ENCODE data around the gene B4GALT5.

Gene B4GALT5

DNA sequence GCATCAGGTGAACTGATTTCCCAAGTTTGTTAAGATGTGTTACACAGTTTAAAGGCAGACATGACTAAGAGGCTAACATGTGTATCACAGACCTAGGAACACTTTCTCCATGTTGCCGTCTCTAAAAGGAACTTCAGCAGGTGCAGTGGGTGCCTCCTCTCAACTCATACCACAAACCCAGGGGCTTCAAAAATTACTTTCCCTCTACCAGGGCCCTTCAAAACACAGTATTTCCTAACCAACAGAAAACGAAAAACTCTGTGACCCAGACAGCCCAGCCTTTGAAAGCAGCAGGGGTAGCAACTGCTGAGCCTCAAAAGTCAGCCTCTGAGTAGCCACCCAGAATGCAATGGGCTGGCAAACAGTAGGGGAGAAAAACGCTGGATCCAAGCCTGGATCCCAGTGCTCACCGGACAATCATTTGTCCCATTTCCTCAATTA lies 28.5 kb downstream of the B4GALT5 start:
- H3K4me3 ChIP-seq (ENCODE audit: low read length, poor library complexity, severe bottlenecking): no peak overlapping the region
- H2AFZ ChIP-seq (ENCODE audit: low read length): no peak overlapping the region
- H3K4me2 ChIP-seq (ENCODE audit: low read depth, low read length, poor library complexity, severe bottlenecking): no peak overlapping the region
- H3K4me1 ChIP-seq (ENCODE audit: insufficient read depth, low read length, poor library complexity, severe bottlenecking): peaks cover 13% of the 10 kb centered on the region
- TF ChIP-seq, protein P1, sequence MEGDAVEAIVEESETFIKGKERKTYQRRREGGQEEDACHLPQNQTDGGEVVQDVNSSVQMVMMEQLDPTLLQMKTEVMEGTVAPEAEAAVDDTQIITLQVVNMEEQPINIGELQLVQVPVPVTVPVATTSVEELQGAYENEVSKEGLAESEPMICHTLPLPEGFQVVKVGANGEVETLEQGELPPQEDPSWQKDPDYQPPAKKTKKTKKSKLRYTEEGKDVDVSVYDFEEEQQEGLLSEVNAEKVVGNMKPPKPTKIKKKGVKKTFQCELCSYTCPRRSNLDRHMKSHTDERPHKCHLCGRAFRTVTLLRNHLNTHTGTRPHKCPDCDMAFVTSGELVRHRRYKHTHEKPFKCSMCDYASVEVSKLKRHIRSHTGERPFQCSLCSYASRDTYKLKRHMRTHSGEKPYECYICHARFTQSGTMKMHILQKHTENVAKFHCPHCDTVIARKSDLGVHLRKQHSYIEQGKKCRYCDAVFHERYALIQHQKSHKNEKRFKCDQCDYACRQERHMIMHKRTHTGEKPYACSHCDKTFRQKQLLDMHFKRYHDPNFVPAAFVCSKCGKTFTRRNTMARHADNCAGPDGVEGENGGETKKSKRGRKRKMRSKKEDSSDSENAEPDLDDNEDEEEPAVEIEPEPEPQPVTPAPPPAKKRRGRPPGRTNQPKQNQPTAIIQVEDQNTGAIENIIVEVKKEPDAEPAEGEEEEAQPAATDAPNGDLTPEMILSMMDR (conservative IDR thresholded peaks at IDR 0.05; ENCODE audit: low read length): no peak
- TF ChIP-seq EZH2phosphoT487 (IDR thresholded peaks at IDR 0.05; ENCODE audit: borderline replicate concordance): no peak
- H3K36me3 ChIP-seq (ENCODE audit: insufficient read depth, low read length): no peaks in the 10 kb centered on the region
- peaks cover 11% of the 10 kb centered on the region for H4K20me1 ChIP-seq (ENCODE audit: insufficient read depth, low read length, poor library complexity, severe bottlenecking)
- no peak overlapping the region for H3K9ac ChIP-seq (ENCODE audit: low read depth, low read length, poor library complexity, severe bottlenecking)
- H3K27me3 ChIP-seq (ENCODE audit: insufficient read depth, low read length, poor library complexity, severe bottlenecking): no peaks in the 10 kb centered on the region
- no peaks in the 10 kb centered on the region for H3K9me2 ChIP-seq (replicated peaks; ENCODE audit: low read depth, low read length)
- no peaks in the 10 kb centered on the region for H3K9me3 ChIP-seq (ENCODE audit: insufficient read depth, low read depth, low read length)
- H3F3A ChIP-seq (ENCODE audit: low read depth): no peaks in the 10 kb centered on the region
- H3K79me2 ChIP-seq (ENCODE audit: insufficient read depth, low read length): peaks cover 60% of the 10 kb centered on the region

DNA sequence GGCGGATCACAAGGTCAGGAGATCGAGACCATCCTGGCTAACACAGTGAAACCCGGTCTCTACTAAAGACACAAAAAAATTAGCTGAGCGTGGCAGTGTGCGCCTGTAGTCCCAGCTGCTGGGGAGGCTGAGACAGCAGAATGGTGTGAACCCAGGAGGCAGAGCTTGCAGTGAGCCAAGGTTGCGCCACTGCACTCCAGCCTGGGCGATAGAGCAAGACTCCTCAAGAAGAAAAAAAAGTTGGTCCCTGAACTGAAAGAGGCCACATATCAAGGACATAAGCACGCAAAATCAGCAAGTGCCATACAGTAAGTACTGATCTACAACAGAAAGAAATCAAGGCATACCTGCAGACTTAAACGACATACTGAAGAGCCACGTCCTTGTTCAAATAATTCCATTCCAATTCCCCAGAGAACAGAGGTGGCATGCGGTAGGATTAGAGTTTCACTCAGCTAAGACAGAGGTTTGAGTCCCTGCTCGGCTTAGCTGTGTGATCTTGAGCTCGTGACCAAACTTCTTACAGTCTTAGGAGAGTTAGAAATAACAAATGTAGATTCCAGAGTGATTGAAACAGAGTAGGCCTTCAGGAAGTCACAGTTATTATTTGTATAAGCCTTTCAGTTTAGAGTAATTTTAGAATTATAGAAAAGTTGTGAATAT lies 29.2 kb downstream of the B4GALT5 start:
- Histone ChIP-seq H3K4me1 (ENCODE audit: insufficient read depth, low read length, poor library complexity, severe bottlenecking) (peaks cover 13% of the 10 kb centered on the region), H3K27me3 (ENCODE audit: insufficient read depth, low read length, poor library complexity, severe bottlenecking) (no peaks in the 10 kb centered on the region), H3K4me2 (ENCODE audit: low read depth, low read length, poor library complexity, severe bottlenecking) (no peak overlapping the region), H3K9me2 (replicated peaks; ENCODE audit: low read depth, low read length) (no peaks in the 10 kb centered on the region), H4K20me1 (ENCODE audit: insufficient read depth, low read length, poor library complexity, severe bottlenecking) (peaks cover 14% of the 10 kb centered on the region), H3K9ac (ENCODE audit: low read depth, low read length, poor library complexity, severe bottlenecking) (no peak overlapping the region), H3K36me3 (ENCODE audit: insufficient read depth, low read length) (no peaks in the 10 kb centered on the region), H3F3A (ENCODE audit: low read depth) (no peaks in the 10 kb centered on the region), H3K9me3 (ENCODE audit: insufficient read depth, low read depth, low read length) (no peaks in the 10 kb centered on the region), H2AFZ (ENCODE audit: low read length) (no peak overlapping the region), H3K79me2 (ENCODE audit: insufficient read depth, low read length) (peaks cover 60% of the 10 kb centered on the region), H3K4me3 (ENCODE audit: low read length, poor library complexity, severe bottlenecking) (no peak overlapping the region)
- TF ChIP-seq, protein P1 (conservative IDR thresholded peaks at IDR 0.05; ENCODE audit: low read length): no peak

DNA sequence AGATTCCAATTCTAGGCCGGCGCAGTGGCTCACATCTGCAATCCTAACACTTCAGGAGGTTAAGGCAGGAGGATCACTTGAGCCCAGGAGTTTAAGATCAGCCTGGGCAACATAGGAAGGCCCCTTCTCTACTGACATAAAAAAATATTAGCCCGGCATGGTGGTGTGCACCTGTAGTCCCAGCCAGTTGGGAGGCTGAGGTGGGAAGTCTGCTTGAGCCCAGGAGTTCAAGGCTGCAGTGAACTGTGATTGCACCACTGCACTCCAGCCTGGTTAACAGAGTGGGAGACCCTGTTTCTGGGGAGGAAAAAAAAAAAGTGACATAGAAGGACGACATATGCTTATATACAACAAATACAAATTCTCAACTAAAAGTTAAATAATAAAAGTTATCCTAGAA lies 30.9 kb downstream of the B4GALT5 start:
- H3F3A ChIP-seq (ENCODE audit: low read depth): no peaks in the 10 kb centered on the region

More for the DNA sequence above, 30.9 kb downstream of the B4GALT5 start:
- no peaks in the 10 kb centered on the region for H3K9me2 ChIP-seq (replicated peaks; ENCODE audit: low read depth, low read length)
- peaks cover 19% of the 10 kb centered on the region for H3K4me1 ChIP-seq (ENCODE audit: insufficient read depth, low read length, poor library complexity, severe bottlenecking)
- H3K9ac ChIP-seq (ENCODE audit: low read depth, low read length, poor library complexity, severe bottlenecking): no peak overlapping the region
- peaks cover 57% of the 10 kb centered on the region for H3K79me2 ChIP-seq (ENCODE audit: insufficient read depth, low read length)
- H3K9me3 ChIP-seq (ENCODE audit: insufficient read depth, low read depth, low read length): no peaks in the 10 kb centered on the region
- H4K20me1 ChIP-seq (ENCODE audit: insufficient read depth, low read length, poor library complexity, severe bottlenecking): peaks cover 8% of the 10 kb centered on the region
- TF ChIP-seq, protein P1 (conservative IDR thresholded peaks at IDR 0.05; ENCODE audit: low read length): no peak
- TF ChIP-seq EZH2phosphoT487 (IDR thresholded peaks at IDR 0.05; ENCODE audit: borderline replicate concordance): no peak
- no peaks in the 10 kb centered on the region for H3K27me3 ChIP-seq (ENCODE audit: insufficient read depth, low read length, poor library complexity, severe bottlenecking)
- no peak overlapping the region for H2AFZ ChIP-seq (ENCODE audit: low read length)
- no peak overlapping the region for H3K4me3 ChIP-seq (ENCODE audit: low read length, poor library complexity, severe bottlenecking)
- H3K36me3 ChIP-seq (ENCODE audit: insufficient read depth, low read length): no peaks in the 10 kb centered on the region
- H3K4me2 ChIP-seq (ENCODE audit: low read depth, low read length, poor library complexity, severe bottlenecking): no peak overlapping the region

All from Loucy (cell line).